Progenitor cell of endocrine pancreas (in vitro differentiated cells): ENCODE measurements around the gene SQSTM1. TPM values are rescaled to one million over a fixed set of nuclear protein-coding genes. Genes with fewer than 3 reads are reported as not detected.

ENCODE experiments used
- DNase-seq: peaks from one replicate; pipeline ENCODE4 v3.0.0; 2021; ENCODE audit warnings: low spot score; ENCODE audit not compliant: unreplicated experiment
- H3K27ac Mint-ChIP-seq: 2 replicates; pipeline ENCODE4 v1.8.0; 2021; ENCODE audit warnings: mild to moderate bottlenecking, moderate library complexity, mixed read lengths
- H3K27me3 Mint-ChIP-seq: 2 replicates; pipeline ENCODE4 v1.8.0; 2021; ENCODE audit warnings: mixed read lengths
- H3K36me3 Mint-ChIP-seq: 2 replicates; pipeline ENCODE4 v1.8.0; 2022; ENCODE audit warnings: mixed read lengths; ENCODE audit not compliant: insufficient read depth
- H3K4me1 Mint-ChIP-seq: 2 replicates; pipeline ENCODE4 v1.8.0; 2021; ENCODE audit warnings: low read depth, mixed read lengths
- H3K4me3 Mint-ChIP-seq: 2 replicates; pipeline ENCODE4 v1.8.0; 2021; ENCODE audit warnings: low read depth, mild to moderate bottlenecking, moderate library complexity, mixed read lengths
- H3K9me3 Mint-ChIP-seq: 2 replicates; pipeline ENCODE4 v1.8.0; 2021; ENCODE audit warnings: low read depth, mixed read lengths
- total RNA-seq: library from RNA; stranded (reverse); gene quantifications from 2 replicates; pipeline ENCODE4 v1.2.1, GENCODE V29; 2021
- TF ChIP-seq, protein P1 (sequence below): fragments of 200-600 bp; sonication (generic); IDR thresholded peaks from one replicate; pipeline ENCODE4 v1.5.0; 2021; ENCODE audit warnings: antibody characterized with exemption, mild to moderate bottlenecking; ENCODE audit not compliant: unreplicated experiment

Gene SQSTM1
- total RNA-seq, 1 donor from 2014 or later = 113 TPM

DNA sequence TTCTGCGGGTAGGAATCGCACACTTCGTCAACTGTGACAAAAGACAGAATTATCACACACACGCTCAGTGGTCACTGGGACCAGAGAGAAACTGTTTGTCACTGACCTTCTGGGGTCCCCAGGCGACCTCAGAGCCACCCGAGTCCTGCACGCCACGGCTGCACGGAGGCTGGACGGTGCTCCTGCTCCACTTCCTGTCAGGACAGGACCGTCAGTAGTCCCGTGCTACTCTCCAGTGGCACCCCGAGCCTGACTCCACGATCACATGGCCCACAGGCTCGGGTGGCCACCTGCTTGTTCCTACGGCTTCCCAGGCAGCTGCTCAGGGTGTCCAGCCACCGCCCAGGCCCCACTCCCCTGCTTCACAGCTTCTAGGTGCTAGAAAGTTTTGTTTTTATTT lies 20.1 kb downstream of the SQSTM1 start:
- Mint-ChIP-seq H3K4me1 (no peaks in the 10 kb centered on the region), H3K4me3 (no peak overlapping the region), H3K27me3 (no peaks in the 10 kb centered on the region), H3K36me3 (peaks cover 48% of the 10 kb centered on the region), H3K27ac (no peak overlapping the region), H3K9me3 (peaks cover 5% of the 10 kb centered on the region)
- no peak for DNase-seq
- TF ChIP-seq, protein P1, sequence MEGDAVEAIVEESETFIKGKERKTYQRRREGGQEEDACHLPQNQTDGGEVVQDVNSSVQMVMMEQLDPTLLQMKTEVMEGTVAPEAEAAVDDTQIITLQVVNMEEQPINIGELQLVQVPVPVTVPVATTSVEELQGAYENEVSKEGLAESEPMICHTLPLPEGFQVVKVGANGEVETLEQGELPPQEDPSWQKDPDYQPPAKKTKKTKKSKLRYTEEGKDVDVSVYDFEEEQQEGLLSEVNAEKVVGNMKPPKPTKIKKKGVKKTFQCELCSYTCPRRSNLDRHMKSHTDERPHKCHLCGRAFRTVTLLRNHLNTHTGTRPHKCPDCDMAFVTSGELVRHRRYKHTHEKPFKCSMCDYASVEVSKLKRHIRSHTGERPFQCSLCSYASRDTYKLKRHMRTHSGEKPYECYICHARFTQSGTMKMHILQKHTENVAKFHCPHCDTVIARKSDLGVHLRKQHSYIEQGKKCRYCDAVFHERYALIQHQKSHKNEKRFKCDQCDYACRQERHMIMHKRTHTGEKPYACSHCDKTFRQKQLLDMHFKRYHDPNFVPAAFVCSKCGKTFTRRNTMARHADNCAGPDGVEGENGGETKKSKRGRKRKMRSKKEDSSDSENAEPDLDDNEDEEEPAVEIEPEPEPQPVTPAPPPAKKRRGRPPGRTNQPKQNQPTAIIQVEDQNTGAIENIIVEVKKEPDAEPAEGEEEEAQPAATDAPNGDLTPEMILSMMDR = no peak

DNA sequence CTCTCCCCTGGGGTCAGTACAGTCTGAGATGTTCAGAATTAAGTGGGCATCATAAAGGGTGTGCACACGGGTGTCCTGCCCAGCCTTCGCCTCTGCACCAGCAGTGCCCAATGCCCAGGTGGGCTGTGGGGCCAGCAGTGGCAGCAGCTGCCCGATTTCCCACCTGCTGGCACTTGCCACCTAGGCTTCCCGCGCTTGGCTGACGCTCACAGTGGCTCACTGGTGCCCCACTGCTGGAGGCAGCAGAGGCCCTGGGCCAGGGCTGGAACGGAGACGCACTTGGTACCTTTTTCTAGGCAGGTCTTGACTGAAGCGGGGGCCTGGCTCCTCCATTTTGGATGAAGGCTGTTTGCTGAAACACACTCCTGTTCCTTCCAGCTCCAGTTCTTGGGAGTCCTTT lies 20.9 kb downstream of the SQSTM1 start:
- peaks cover 49% of the 10 kb centered on the region for H3K36me3 Mint-ChIP-seq
- H3K4me3 Mint-ChIP-seq = no peak overlapping the region
- DNase-seq = no peak
- no peaks in the 10 kb centered on the region for H3K27me3 Mint-ChIP-seq
- H3K4me1 Mint-ChIP-seq = no peaks in the 10 kb centered on the region
- TF ChIP-seq, protein P1 = no peak
- H3K9me3 Mint-ChIP-seq = peaks cover 9% of the 10 kb centered on the region
- H3K27ac Mint-ChIP-seq = no peak overlapping the region

GRCh38 chr5:179852993-179853547 lies 32.4 kb downstream of the SQSTM1 start:
- TF ChIP-seq, protein P1 = no peak
- Mint-ChIP-seq H3K36me3 (peaks cover 4% of the 10 kb centered on the region), H3K27me3 (no peaks in the 10 kb centered on the region), H3K4me1 (peaks cover 1% of the 10 kb centered on the region), H3K4me3 (no peak overlapping the region), H3K27ac (no peak overlapping the region), H3K9me3 (no peaks in the 10 kb centered on the region)
- no peak for DNase-seq

GRCh38 chr5:179854356-179854755 lies 33.7 kb downstream of the SQSTM1 start:
- no peak for DNase-seq
- Mint-ChIP-seq H3K9me3 (no peaks in the 10 kb centered on the region), H3K27ac (no peak overlapping the region), H3K4me3 (no peak overlapping the region), H3K4me1 (peaks cover 1% of the 10 kb centered on the region), H3K27me3 (no peaks in the 10 kb centered on the region), H3K36me3 (peaks cover 4% of the 10 kb centered on the region)
- TF ChIP-seq, protein P1 = no peak

DNA sequence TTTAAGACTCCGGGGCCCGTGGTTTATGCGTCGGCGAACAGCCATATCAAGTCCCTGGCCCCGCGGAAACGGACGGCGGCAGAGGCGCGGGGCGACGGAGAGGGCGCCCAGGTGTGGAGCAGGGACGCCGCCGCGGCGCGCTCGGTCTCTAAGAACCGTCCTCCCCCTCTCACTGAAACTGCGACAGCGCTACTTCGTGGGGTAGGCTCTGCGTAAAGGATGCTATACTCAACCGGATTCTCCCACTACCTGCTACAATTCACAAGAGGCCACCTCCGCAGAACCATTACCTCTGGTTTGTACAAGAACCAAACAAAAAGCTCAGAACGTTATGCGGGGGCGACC lies 37.5 kb downstream of the SQSTM1 start:
- H3K4me3 Mint-ChIP-seq = peak overlapping the region; percentile 93
- H3K36me3 Mint-ChIP-seq = peaks cover 11% of the 10 kb centered on the region
- no peak for DNase-seq
- peak overlapping the region; percentile 97 for H3K27ac Mint-ChIP-seq
- TF ChIP-seq, protein P1 = no peak
- no peaks in the 10 kb centered on the region for H3K9me3 Mint-ChIP-seq
- peaks cover 5% of the 10 kb centered on the region for H3K4me1 Mint-ChIP-seq
- H3K27me3 Mint-ChIP-seq = no peaks in the 10 kb centered on the region
